Body of pancreas (tissue), 4 donors: ENCODE data around the gene KIFAP3. TPM values are rescaled to one million over a fixed set of nuclear protein-coding genes. Genes with fewer than 3 reads are reported as not detected.

Experiments
- ATAC-seq: fragments of 150-250 bp; one replicate; pipeline ENCODE4 v1.9.1; 2016
- DNase-seq, 4 donors: peaks; one replicate each; pipeline ENCODE4 v3.0.0-alpha.2; 2019
- H3K27ac ChIP-seq, 4 donors: fragments of 200-600 bp; sonication (generic); 1 replicate in 3 of 4; 2 replicates in 1 of 4; pipeline versions ENCODE4 v1.5.1 to v1.6.1; 2016 to 2019; ENCODE audit warnings: mild to moderate bottlenecking in 1 of 4, mixed read lengths in 1 of 4, moderate library complexity in 1 of 4
- H3K27me3 ChIP-seq, 2 donors: fragments of 200-600 bp; sonication (generic); one replicate each; pipeline ENCODE4 v1.6.0; 2016; ENCODE audit warnings: mild to moderate bottlenecking in 1 of 2
- H3K36me3 ChIP-seq, 2 donors: fragments of 200-600 bp; sonication (generic); replicated peaks in 1 of 2; 2 replicates each; pipeline ENCODE4 v1.5.1; 2016; ENCODE audit warnings: low read depth in 2 of 2; ENCODE audit not compliant: insufficient read depth in 1 of 2
- H3K4me1 ChIP-seq: fragments of 200-600 bp; sonication (generic); one replicate; pipeline ENCODE4 v1.6.0; 2016
- H3K4me3 ChIP-seq, 2 donors: fragments of 200-600 bp; sonication (generic); 1 replicate in 1 of 2; 2 replicates in 1 of 2; pipeline ENCODE4 v1.5.1; 2016 to 2019
- H3K9me3 ChIP-seq, 3 donors: fragments of 200-600 bp; sonication (generic); 1 replicate in 2 of 3; 2 replicates in 1 of 3; pipeline ENCODE4 v1.5.1; 2016
- POLR2A ChIP-seq, 3 donors: fragments of 450-650 bp; IDR thresholded peaks; one replicate each; pipeline ENCODE4 v1.6.1; 2016; ENCODE audit warnings: antibody characterized with exemption in 3 of 3, mild to moderate bottlenecking in 2 of 3
- whole genome bisulfite sequencing, 2 donors: methylation state at CpG; one replicate each; pipeline ENCODE4 v1.1.5; 2017; 5-methylcytosine and 5-hydroxymethylcytosine counted together
- intact Hi-C: fragments of 100-400 bp; cut with DNase I; formaldehyde crosslinking; loops from one replicate; pipeline ENCODE4 v1.15.1; 2023
- total RNA-seq, 2 donors: library from RNA; depleted of rRNA; stranded (reverse); fragments of >200 nt; gene quantifications; one replicate each; pipeline ENCODE4 v1.1.0, GENCODE V29; 2016
- TF ChIP-seq, protein P1 (sequence below), 7 experiments: fragments of 450-650 bp in 4 of 7; fragments of 200-600 bp in 3 of 7; sonication (generic) in 3 of 7; IDR thresholded peaks; one replicate each; pipeline ENCODE4 v1.5.1; 2016 to 2019; ENCODE audit warnings: antibody characterized with exemption in 7 of 7

Gene KIFAP3
- total RNA-seq, 2 donors from 2014 or later, result 9.6 to 16.9 TPM

DNA sequence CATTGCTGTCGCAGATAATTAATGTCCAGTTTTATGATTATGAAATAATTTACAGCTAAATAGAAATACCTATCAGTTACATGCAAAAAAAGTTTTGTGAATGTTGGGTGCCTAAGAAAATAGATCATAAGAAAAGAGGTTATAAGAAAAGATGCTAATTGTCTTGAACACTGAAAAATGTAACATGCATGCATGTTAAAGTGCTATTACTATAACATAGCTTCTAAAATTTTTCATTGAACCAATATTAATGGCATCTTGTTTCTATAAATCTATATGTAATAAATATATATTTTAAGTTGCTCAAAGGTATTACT lies 145.3 kb downstream of the KIFAP3 start:
- Histone ChIP-seq H3K27me3 (no peaks in the 10 kb centered on the region), H3K36me3 (no peaks in the 10 kb centered on the region), H3K27ac (no peak overlapping the region), H3K4me1 (no peaks in the 10 kb centered on the region), H3K9me3 (no peaks in the 10 kb centered on the region), H3K4me3 (no peak overlapping the region)
- WGBS, 2 donors, result 11 to 12% methylated on average over 1 of the region's 1 CpG
- no peak for DNase-seq
- no peak for TF ChIP-seq POLR2A (IDR thresholded peaks at IDR 0.05)
- TF ChIP-seq, protein P1, sequence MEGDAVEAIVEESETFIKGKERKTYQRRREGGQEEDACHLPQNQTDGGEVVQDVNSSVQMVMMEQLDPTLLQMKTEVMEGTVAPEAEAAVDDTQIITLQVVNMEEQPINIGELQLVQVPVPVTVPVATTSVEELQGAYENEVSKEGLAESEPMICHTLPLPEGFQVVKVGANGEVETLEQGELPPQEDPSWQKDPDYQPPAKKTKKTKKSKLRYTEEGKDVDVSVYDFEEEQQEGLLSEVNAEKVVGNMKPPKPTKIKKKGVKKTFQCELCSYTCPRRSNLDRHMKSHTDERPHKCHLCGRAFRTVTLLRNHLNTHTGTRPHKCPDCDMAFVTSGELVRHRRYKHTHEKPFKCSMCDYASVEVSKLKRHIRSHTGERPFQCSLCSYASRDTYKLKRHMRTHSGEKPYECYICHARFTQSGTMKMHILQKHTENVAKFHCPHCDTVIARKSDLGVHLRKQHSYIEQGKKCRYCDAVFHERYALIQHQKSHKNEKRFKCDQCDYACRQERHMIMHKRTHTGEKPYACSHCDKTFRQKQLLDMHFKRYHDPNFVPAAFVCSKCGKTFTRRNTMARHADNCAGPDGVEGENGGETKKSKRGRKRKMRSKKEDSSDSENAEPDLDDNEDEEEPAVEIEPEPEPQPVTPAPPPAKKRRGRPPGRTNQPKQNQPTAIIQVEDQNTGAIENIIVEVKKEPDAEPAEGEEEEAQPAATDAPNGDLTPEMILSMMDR (IDR thresholded peaks at IDR 0.05), result no peak
- no peak for ATAC-seq
- intact Hi-C loops, result no loop called here

DNA sequence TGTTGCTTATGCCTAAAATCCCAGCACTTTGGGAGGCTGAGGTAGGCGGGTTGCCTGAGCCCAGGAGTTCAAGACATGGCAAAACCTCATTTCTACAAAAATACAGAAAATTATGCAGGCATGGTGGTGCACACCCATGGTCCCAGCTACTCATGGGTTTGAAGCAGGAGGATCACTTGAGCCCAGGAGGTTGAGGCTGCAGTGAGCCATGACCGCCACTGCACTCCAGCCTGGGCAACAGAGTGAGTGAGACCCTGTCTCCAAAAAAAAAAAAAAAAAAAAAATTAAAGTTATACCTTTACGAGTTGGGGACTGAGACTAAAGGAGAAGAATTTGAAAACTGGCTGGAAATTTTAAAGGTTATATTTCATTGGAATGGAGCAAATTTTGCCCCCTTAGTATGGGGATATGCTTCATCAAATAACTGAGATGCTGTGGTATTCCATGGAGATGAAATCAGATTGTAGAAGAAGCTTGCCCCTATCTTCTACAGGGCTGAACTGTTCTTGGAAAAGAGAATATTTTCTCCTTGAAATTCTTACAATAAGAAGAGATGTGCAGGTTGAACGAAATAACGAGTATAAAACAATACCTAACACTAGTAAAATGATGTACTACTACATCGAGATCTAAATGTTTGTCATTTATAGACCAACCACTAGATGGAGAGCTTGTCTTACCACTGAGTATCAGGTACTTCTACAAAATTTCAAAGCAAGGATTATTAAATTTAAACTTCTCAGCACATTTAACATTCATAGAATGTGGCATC lies 145.9 kb downstream of the KIFAP3 start:
- Histone ChIP-seq H3K36me3 (no peaks in the 10 kb centered on the region), H3K27ac (no peak overlapping the region), H3K4me3 (no peak overlapping the region), H3K9me3 (no peaks in the 10 kb centered on the region), H3K4me1 (no peaks in the 10 kb centered on the region), H3K27me3 (no peaks in the 10 kb centered on the region)
- intact Hi-C loops, result no loop called here
- 28 to 37% methylated on average over 5 to 6 of the region's 6 CpGs for WGBS, 2 donors
- DNase-seq (no peak), ATAC-seq (peak; percentile 45)
- TF ChIP-seq, protein P1 (IDR thresholded peaks at IDR 0.05), result peak; percentile 12 to 79 (median 67)
- TF ChIP-seq POLR2A (IDR thresholded peaks at IDR 0.05), result no peak

DNA sequence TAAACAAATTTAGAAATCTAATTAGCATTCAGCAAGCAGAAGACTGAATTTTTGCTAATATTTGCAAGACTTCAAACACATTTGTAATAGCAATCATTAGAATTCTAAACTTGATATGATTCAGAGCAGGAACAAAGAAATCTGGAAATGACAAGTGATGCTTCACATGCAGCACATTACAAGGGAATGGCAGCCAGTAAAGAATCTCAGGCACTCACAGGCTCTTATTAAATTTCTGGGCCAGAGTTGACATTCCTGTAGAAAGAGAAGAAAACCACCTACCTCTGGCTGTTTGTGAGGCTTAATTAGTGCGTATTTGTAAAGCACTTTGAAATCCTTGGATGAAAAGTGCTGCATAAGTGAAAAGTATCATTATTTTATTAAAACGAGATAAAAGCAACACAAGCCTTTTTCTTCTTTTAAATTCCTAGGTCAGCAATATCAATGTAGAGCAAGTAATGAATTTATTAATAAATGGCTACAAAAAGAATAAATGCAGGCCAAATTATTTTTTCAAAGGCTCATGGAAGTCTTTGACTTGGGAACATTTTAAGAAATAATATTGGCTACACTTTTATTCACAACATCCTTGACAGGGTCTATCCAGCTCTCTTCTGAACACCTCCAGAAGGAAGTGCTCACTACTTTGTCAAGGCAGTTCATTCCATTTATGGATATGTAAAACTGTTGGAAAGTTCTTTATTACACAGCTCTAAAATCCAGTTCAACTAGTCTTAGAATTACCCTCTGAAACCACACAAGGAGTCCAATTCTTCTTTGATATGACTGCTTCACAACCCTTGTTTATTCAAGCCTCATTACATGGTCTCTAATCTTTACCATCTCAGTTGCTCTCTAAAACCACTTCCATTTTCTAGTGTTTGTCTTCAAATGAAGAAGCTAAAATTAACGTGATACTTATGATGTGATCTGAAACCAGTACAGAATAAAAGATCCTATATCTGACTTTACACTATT lies 148.7 kb downstream of the KIFAP3 start:
- no peaks in the 10 kb centered on the region for H3K36me3 ChIP-seq
- H3K4me3 ChIP-seq, result no peak overlapping the region
- H3K4me1 ChIP-seq, result no peaks in the 10 kb centered on the region
- H3K27ac ChIP-seq, result no peak overlapping the region
- ATAC-seq, result no peak
- intact Hi-C loops, result no loop called here
- TF ChIP-seq, protein P1 (IDR thresholded peaks at IDR 0.05), result no peak
- no peak for TF ChIP-seq POLR2A (IDR thresholded peaks at IDR 0.05)
- WGBS, 2 donors, result 61 to 72% methylated on average over 3 of the region's 3 CpGs
- no peak for DNase-seq
- no peaks in the 10 kb centered on the region for H3K27me3 ChIP-seq
- H3K9me3 ChIP-seq, result no peaks in the 10 kb centered on the region

DNA sequence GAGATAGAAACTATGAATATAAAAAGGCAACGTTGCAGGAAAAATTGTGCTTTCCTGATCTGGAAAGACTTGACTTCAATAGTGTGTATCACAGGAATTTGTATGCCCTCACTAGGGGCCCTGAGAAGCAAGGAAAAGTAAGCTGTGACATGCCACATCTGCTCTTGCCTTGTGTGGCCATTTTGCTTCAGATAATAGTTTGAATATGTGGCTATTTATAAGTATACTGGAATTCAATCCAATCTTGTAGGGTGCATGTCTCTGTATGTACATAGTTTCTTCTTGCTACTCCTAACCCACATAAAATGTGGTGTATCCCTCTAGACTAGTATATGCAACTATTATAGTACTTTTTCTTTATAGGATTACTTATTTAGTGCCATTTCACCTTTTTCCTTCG lies 149.7 kb downstream of the KIFAP3 start:
- Histone ChIP-seq H3K27me3 (no peaks in the 10 kb centered on the region), H3K27ac (no peak overlapping the region), H3K4me3 (no peak overlapping the region), H3K9me3 (no peaks in the 10 kb centered on the region), H3K4me1 (no peaks in the 10 kb centered on the region), H3K36me3 (no peaks in the 10 kb centered on the region)
- 69 to 70% methylated on average over 2 of the region's 2 CpGs for WGBS, 2 donors
- DNase-seq (no peak), ATAC-seq (no peak)
- no peak for TF ChIP-seq POLR2A (IDR thresholded peaks at IDR 0.05)
- TF ChIP-seq, protein P1 (IDR thresholded peaks at IDR 0.05), result no peak
- intact Hi-C loops, result no loop called here
